Neural progenitor cell (in vitro differentiated cells): ENCODE data around the gene CFAP54. TPM values are rescaled to one million over a fixed set of nuclear protein-coding genes. Genes with fewer than 3 reads are reported as not detected.

Experiments used
- DNase-seq: peaks from one replicate; pipeline ENCODE4 v3.0.0-alpha.2; 2016; ENCODE audit warnings: low spot score
- H2AFZ ChIP-seq: fragments of 200-600 bp; sonication (generic); replicated peaks from 2 replicates; pipeline ENCODE4 v1.6.1; 2016; ENCODE audit warnings: antibody characterized with exemption
- H3F3A ChIP-seq: fragments of 200-600 bp; sonication (generic); 2 replicates; pipeline ENCODE4 v1.6.1; 2016; ENCODE audit warnings: antibody characterized with exemption, low read depth
- H3K27ac ChIP-seq: fragments of 200-600 bp; sonication (generic); 2 replicates; pipeline ENCODE4 v1.5.1; 2016; ENCODE audit warnings: mild to moderate bottlenecking
- H3K27me3 ChIP-seq: fragments of 200-600 bp; sonication (generic); 2 replicates; pipeline ENCODE4 v1.6.1; 2016; ENCODE audit warnings: mild to moderate bottlenecking, moderate library complexity
- H3K36me3 ChIP-seq: fragments of 200-600 bp; sonication (generic); 2 replicates; pipeline ENCODE4 v1.5.1; 2016
- H3K4me1 ChIP-seq: fragments of 200-600 bp; sonication (generic); 2 replicates; pipeline ENCODE4 v1.6.1; 2016; ENCODE audit warnings: mixed run types
- H3K4me2 ChIP-seq: fragments of 200-600 bp; sonication (generic); 2 replicates; pipeline ENCODE4 v1.6.1; 2016
- H3K4me3 ChIP-seq: fragments of 200-600 bp; sonication (generic); 2 replicates; pipeline ENCODE4 v1.5.1; 2016
- H3K79me2 ChIP-seq: fragments of 200-600 bp; sonication (generic); 2 replicates; pipeline ENCODE4 v1.6.1; 2016; ENCODE audit warnings: low read depth
- H3K9ac ChIP-seq: fragments of 200-600 bp; sonication (generic); 2 replicates; pipeline ENCODE4 v1.6.1; 2016
- H3K9me3 ChIP-seq: fragments of 200-600 bp; sonication (generic); 2 replicates; pipeline ENCODE4 v1.5.1; 2016; ENCODE audit warnings: low read depth
- H4K20me1 ChIP-seq: fragments of 200-600 bp; sonication (generic); 2 replicates; pipeline ENCODE4 v1.6.1; 2016; ENCODE audit warnings: low read depth
- H3K27ac Mint-ChIP-seq: 3 replicates; pipeline ENCODE4 v1.8.0; 2021; ENCODE audit warnings: mixed read lengths
- H3K27me3 Mint-ChIP-seq: 2 replicates; pipeline ENCODE4 v1.8.0; 2022; ENCODE audit warnings: low read depth, mild to moderate bottlenecking, inconsistent platforms, moderate library complexity, mixed read lengths; ENCODE audit not compliant: insufficient read depth
- H3K36me3 Mint-ChIP-seq: 3 replicates; pipeline ENCODE4 v1.8.0; 2021; ENCODE audit warnings: mixed read lengths
- H3K4me1 Mint-ChIP-seq: 3 replicates; pipeline ENCODE4 v1.8.0; 2021; ENCODE audit warnings: mixed read lengths
- H3K4me3 Mint-ChIP-seq: 3 replicates; pipeline ENCODE4 v1.8.0; 2021; ENCODE audit warnings: mild to moderate bottlenecking, moderate library complexity, mixed read lengths
- H3K9me3 Mint-ChIP-seq: 3 replicates; pipeline ENCODE4 v1.8.0; 2020; ENCODE audit warnings: mixed read lengths
- CTCF ChIP-seq: fragments of 200-600 bp; sonication (generic); IDR thresholded peaks from 2 replicates; pipeline ENCODE4 v1.5.1; 2017; ENCODE audit warnings: antibody characterized with exemption, mild to moderate bottlenecking
- EZH2 ChIP-seq: fragments of 200-600 bp; sonication (generic); IDR thresholded peaks from 2 replicates; pipeline ENCODE4 v1.6.1; 2017; ENCODE audit warnings: antibody characterized with exemption, mild to moderate bottlenecking, moderate library complexity
- EZH2phosphoT487 ChIP-seq: fragments of 200-600 bp; sonication (generic); IDR thresholded peaks from 2 replicates; pipeline ENCODE4 v1.6.1; 2017; ENCODE audit warnings: antibody characterized with exemption
- total RNA-seq: library from RNA; depleted of rRNA; stranded (reverse); fragments of >200 nt; gene quantifications from 2 replicates; pipeline ENCODE4 v1.2.3, GENCODE V29; 2015; ENCODE audit warnings: low replicate concordance

Gene CFAP54
- total RNA-seq, 1 donor from 2014 or later = 4.2 TPM

- H3K4me1 Mint-ChIP-seq = no peaks in the 10 kb centered on the region
- no peaks in the 10 kb centered on the region for H3K27me3 Mint-ChIP-seq
- Histone ChIP-seq H3K4me1 (no peaks in the 10 kb centered on the region), H3K9ac (no peak overlapping the region), H3K27ac (no peak overlapping the region), H3K9me3 (no peaks in the 10 kb centered on the region), H3K27me3 (no peaks in the 10 kb centered on the region), H3K36me3 (no peaks in the 10 kb centered on the region), H3K4me2 (no peak overlapping the region), H3F3A (no peaks in the 10 kb centered on the region), H3K79me2 (no peaks in the 10 kb centered on the region), H4K20me1 (no peaks in the 10 kb centered on the region), H3K4me3 (no peak overlapping the region), H2AFZ (no peak overlapping the region)
- H3K36me3 Mint-ChIP-seq = peaks cover 2% of the 10 kb centered on the region
- no peaks in the 10 kb centered on the region for H3K9me3 Mint-ChIP-seq
- no peak overlapping the region for H3K27ac Mint-ChIP-seq
- TF ChIP-seq CTCF = no peak
- TF ChIP-seq EZH2phosphoT487 = no peak
- TF ChIP-seq EZH2 = no peak
- H3K4me3 Mint-ChIP-seq = no peak overlapping the region
- no peak for DNase-seq
These were observed 60.0 kb downstream of the CFAP54 start for GRCh38 chr12:96549341-96549740.

GRCh38 chr12:96570579-96570978 lies 81.2 kb downstream of the CFAP54 start:
- Histone ChIP-seq H3K9ac (no peak overlapping the region), H3K4me1 (peaks cover 5% of the 10 kb centered on the region), H3K79me2 (no peaks in the 10 kb centered on the region), H3K4me3 (no peak overlapping the region), H3F3A (no peaks in the 10 kb centered on the region), H3K4me2 (no peak overlapping the region), H3K9me3 (no peaks in the 10 kb centered on the region), H3K36me3 (no peaks in the 10 kb centered on the region), H2AFZ (no peak overlapping the region), H3K27me3 (no peaks in the 10 kb centered on the region), H4K20me1 (no peaks in the 10 kb centered on the region), H3K27ac (no peak overlapping the region)
- H3K4me3 Mint-ChIP-seq = no peak overlapping the region
- H3K4me1 Mint-ChIP-seq = no peaks in the 10 kb centered on the region
- peaks cover 2% of the 10 kb centered on the region for H3K9me3 Mint-ChIP-seq
- no peak for TF ChIP-seq CTCF
- no peak for TF ChIP-seq EZH2
- no peak for TF ChIP-seq EZH2phosphoT487
- no peak overlapping the region for H3K27ac Mint-ChIP-seq
- DNase-seq = no peak
- H3K27me3 Mint-ChIP-seq = no peaks in the 10 kb centered on the region
- H3K36me3 Mint-ChIP-seq = no peaks in the 10 kb centered on the region

GRCh38 chr12:96571101-96571862 lies 81.9 kb downstream of the CFAP54 start:
- Histone ChIP-seq H2AFZ (no peak overlapping the region), H3K4me2 (no peak overlapping the region), H3K79me2 (no peaks in the 10 kb centered on the region), H3K36me3 (no peaks in the 10 kb centered on the region), H3K9me3 (no peaks in the 10 kb centered on the region), H3K9ac (no peak overlapping the region), H3K4me1 (peaks cover 5% of the 10 kb centered on the region), H4K20me1 (no peaks in the 10 kb centered on the region), H3F3A (no peaks in the 10 kb centered on the region), H3K27me3 (no peaks in the 10 kb centered on the region), H3K27ac (no peak overlapping the region), H3K4me3 (no peak overlapping the region)
- H3K9me3 Mint-ChIP-seq = peaks cover 2% of the 10 kb centered on the region
- no peaks in the 10 kb centered on the region for H3K4me1 Mint-ChIP-seq
- H3K36me3 Mint-ChIP-seq = no peaks in the 10 kb centered on the region
- H3K4me3 Mint-ChIP-seq = no peak overlapping the region
- DNase-seq = no peak
- TF ChIP-seq EZH2 (no peak), CTCF (no peak), EZH2phosphoT487 (no peak)
- no peaks in the 10 kb centered on the region for H3K27me3 Mint-ChIP-seq
- H3K27ac Mint-ChIP-seq = no peak overlapping the region
